ENCODE data around the gene SUZ12. TPM values are rescaled to one million over a fixed set of nuclear protein-coding genes. Genes with fewer than 3 reads are reported as not detected.
"Not testable (repeated sequence)": the region's sequence is repeated elsewhere in the genome, so short reads cannot be mapped to it uniquely, and the experiment has no call there.

Gene SUZ12
- polyA plus RNA-seq, 1 donor from 2014 or later = 42.1 TPM

DNA sequence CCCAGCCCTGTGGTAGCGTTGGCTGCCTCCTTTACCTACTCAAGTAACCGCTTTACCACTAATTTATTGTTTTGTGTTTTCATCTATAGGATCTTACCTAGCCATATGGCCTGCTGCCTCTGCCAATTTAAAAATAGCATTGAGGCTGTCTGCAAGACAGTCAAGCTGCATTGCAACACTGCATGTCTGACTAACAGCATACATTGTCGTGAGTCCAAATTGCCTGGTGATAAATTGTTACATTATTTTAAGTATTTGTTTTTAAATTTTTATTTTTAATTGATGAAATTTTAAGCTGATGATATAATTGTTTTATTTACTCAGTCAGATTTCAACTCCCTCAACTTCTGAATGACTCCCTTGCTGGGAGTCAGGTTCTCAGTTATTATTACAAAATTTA, 108.8 kb downstream of the SUZ12 start:
- not testable (repeated sequence) for H2AFZ ChIP-seq (ENCODE audit: low read depth, low read length); H3K4me2 ChIP-seq (ENCODE audit: low read length); H3K9me2 ChIP-seq (ENCODE audit: insufficient read depth, low read length); H3K9me3 ChIP-seq (ENCODE audit: low read length); H3K79me2 ChIP-seq (replicated peaks; ENCODE audit: insufficient read depth, low read length); H3K27me3 ChIP-seq (ENCODE audit: insufficient read depth, low read depth, low read length); H3K9ac ChIP-seq (ENCODE audit: low read length); H3K36me3 ChIP-seq (ENCODE audit: insufficient read depth, low read length); H3K4me3 ChIP-seq (ENCODE audit: low read length); H4K20me1 ChIP-seq (ENCODE audit: insufficient read depth); H3F3A ChIP-seq (ENCODE audit: insufficient read depth, low read length, poor library complexity, severe bottlenecking); H3K27ac ChIP-seq (ENCODE audit: low read length)

DNA sequence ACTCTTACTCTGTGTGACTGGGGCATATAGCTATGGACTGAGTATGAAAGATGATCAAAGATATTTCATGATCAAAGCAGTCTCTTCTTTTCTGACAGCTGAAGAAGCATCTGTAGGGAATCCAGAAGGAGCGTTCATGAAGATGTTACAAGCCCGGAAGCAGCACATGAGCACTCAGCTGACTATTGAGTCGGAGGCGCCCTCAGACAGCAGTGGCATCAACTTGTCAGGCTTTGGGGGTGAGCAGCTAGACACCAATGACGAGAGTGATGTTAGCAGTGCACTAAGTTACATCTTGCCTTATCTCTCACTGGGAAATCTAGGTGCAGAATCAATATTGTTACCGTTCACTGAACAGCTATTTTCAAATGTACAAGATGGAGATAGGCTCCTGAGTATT, 110.9 kb downstream of the SUZ12 start:
- H3K4me2 ChIP-seq (ENCODE audit: low read length); H3K9ac ChIP-seq (ENCODE audit: low read length); H2AFZ ChIP-seq (ENCODE audit: low read depth, low read length); H3K27ac ChIP-seq (ENCODE audit: low read length); H3K4me3 ChIP-seq (ENCODE audit: low read length); H3K36me3 ChIP-seq (ENCODE audit: insufficient read depth, low read length); H3K27me3 ChIP-seq (ENCODE audit: insufficient read depth, low read depth, low read length); H3K79me2 ChIP-seq (replicated peaks; ENCODE audit: insufficient read depth, low read length); H3K9me2 ChIP-seq (ENCODE audit: insufficient read depth, low read length); H3K9me3 ChIP-seq (ENCODE audit: low read length); H3F3A ChIP-seq (ENCODE audit: insufficient read depth, low read length, poor library complexity, severe bottlenecking); H4K20me1 ChIP-seq (ENCODE audit: insufficient read depth): not testable (repeated sequence)

Small RNA genes lying within 50 kb of the gene (small RNA-seq; reads per million reads assigned to genes)
- gene AC090616.4 (0 reads per million in 3 experiments), gene RNA5SP437 (0 reads per million in 3 experiments)

Other genes starting within 250 kb of the SUZ12 start
- 54.3 and 67.9 TPM in 2 replicates for gene COPRS, start 77.8 kb upstream of the SUZ12 start, polyA plus RNA-seq
- gene UTP6, start 35.3 kb upstream of the SUZ12 start, polyA plus RNA-seq = 147 and 151 TPM in 2 replicates
- 39.6 and 60.9 TPM in 2 replicates for gene LRRC37B, start 70.4 kb downstream of the SUZ12 start, polyA plus RNA-seq
- gene RHOT1, start 205.5 kb downstream of the SUZ12 start, polyA plus RNA-seq = 97.4 and 99.1 TPM in 2 replicates

Measured in neural cell (in vitro differentiated cells).